ENCODE measurements around the gene CCT3. TPM values are rescaled to one million over a fixed set of nuclear protein-coding genes. Genes with fewer than 3 reads are reported as not detected.

Gene CCT3
- total RNA-seq, 6 donors from 2014 or later = 53.5 to 171 (median 112) TPM

GRCh38 chr1:156281281-156281680, 56.8 kb downstream of the CCT3 start:
- H3K4me1 ChIP-seq = peaks cover 23 to 42% (median 33%) of the 10 kb centered on the region in 4 donors
- no peak for DNase-seq
- H3K9me3 ChIP-seq = no peaks in the 10 kb centered on the region
- no peaks in the 10 kb centered on the region for H3K27me3 ChIP-seq
- TF ChIP-seq POLR2A (IDR thresholded peaks at IDR 0.05) = no peak
- TF ChIP-seq CTCF (IDR thresholded peaks at IDR 0.05) = no peak
- no peak for TF ChIP-seq EP300 (IDR thresholded peaks at IDR 0.05)
- TF ChIP-seq POLR2AphosphoS5 (IDR thresholded peaks at IDR 0.05) = no peak
- H3K36me3 ChIP-seq = peaks cover 5 to 30% (median 23%) of the 10 kb centered on the region in 4 donors
- WGBS, 2 donors = 26 to 27% methylated on average over 7 to 8 of the region's 8 CpGs
- peak in 1 of 2 donors; percentile 20 for ATAC-seq (ENCODE audit: low FRiP score in 2 of 2)
- H3K27ac ChIP-seq = peak overlapping the region in 1 of 4 donors; percentile 96
- H3K4me3 ChIP-seq = peak overlapping the region in 2 of 4 donors; percentile 89 to 93

- Histone ChIP-seq H3K27me3 (no peaks in the 10 kb centered on the region), H3K27ac (no peak overlapping the region), H3K4me3 (no peak overlapping the region), H3K36me3 (peaks cover 15 to 44% (median 36%) of the 10 kb centered on the region in 4 donors), H3K4me1 (peaks cover 23 to 40% (median 34%) of the 10 kb centered on the region in 4 donors), H3K9me3 (no peaks in the 10 kb centered on the region)
- WGBS, 2 donors = 93 to 95% methylated on average over 3 of the region's 3 CpGs
- no peak for DNase-seq
- ATAC-seq (ENCODE audit: low FRiP score in 2 of 2) = no peak
- no peak for TF ChIP-seq CTCF (IDR thresholded peaks at IDR 0.05)
- no peak for TF ChIP-seq POLR2AphosphoS5 (IDR thresholded peaks at IDR 0.05)
- TF ChIP-seq EP300 (IDR thresholded peaks at IDR 0.05) = no peak
- no peak for TF ChIP-seq POLR2A (IDR thresholded peaks at IDR 0.05)
Observed at GRCh38 chr1:156279837-156280236, 58.3 kb downstream of the CCT3 start.

- no peak overlapping the region for H3K4me3 ChIP-seq
- DNase-seq (peak in 1 of 2 donors; percentile 48), ATAC-seq (ENCODE audit: low FRiP score in 2 of 2) (peak in 1 of 2 donors; percentile 34)
- WGBS, 2 donors = 59 to 65% methylated on average over 6 of the region's 6 CpGs
- no peak for TF ChIP-seq POLR2AphosphoS5 (IDR thresholded peaks at IDR 0.05)
- no peak for TF ChIP-seq EP300 (IDR thresholded peaks at IDR 0.05)
- TF ChIP-seq POLR2A (IDR thresholded peaks at IDR 0.05) = no peak
- no peak for TF ChIP-seq CTCF (IDR thresholded peaks at IDR 0.05)
- peaks cover 13 to 24% (median 20%) of the 10 kb centered on the region in 4 donors for H3K4me1 ChIP-seq
- H3K9me3 ChIP-seq = no peaks in the 10 kb centered on the region
- H3K36me3 ChIP-seq = peaks cover 29 to 73% (median 60%) of the 10 kb centered on the region in 4 donors
- H3K27ac ChIP-seq = peak overlapping the region in 3 of 4 donors; percentile 4 to 47 (median 45)
- H3K27me3 ChIP-seq = no peaks in the 10 kb centered on the region
Observed at GRCh38 chr1:156276966-156277381, 61.1 kb downstream of the CCT3 start.

- no peak for DNase-seq
- H3K4me3 ChIP-seq = no peak overlapping the region
- no peak for TF ChIP-seq EP300 (IDR thresholded peaks at IDR 0.05)
- no peak for TF ChIP-seq CTCF (IDR thresholded peaks at IDR 0.05)
- no peak for TF ChIP-seq POLR2A (IDR thresholded peaks at IDR 0.05)
- H3K9me3 ChIP-seq = no peaks in the 10 kb centered on the region
- H3K36me3 ChIP-seq = peaks cover 29 to 77% (median 63%) of the 10 kb centered on the region in 4 donors
- no peaks in the 10 kb centered on the region for H3K27me3 ChIP-seq
- ATAC-seq (ENCODE audit: low FRiP score in 2 of 2) = no peak
- peak overlapping the region in 3 of 4 donors; percentile 4 to 47 (median 45) for H3K27ac ChIP-seq
- H3K4me1 ChIP-seq = peaks cover 9 to 20% (median 16%) of the 10 kb centered on the region in 4 donors
Observed at GRCh38 chr1:156276532-156276931, 61.6 kb downstream of the CCT3 start.

GRCh38 chr1:156270314-156270713, 67.8 kb downstream of the CCT3 start:
- no peak for ATAC-seq (ENCODE audit: low FRiP score in 2 of 2)
- no peak for DNase-seq
- WGBS, 2 donors = 94 to 100% methylated on average over 2 to 3 of the region's 3 CpGs
- no peak overlapping the region for H3K27ac ChIP-seq
- no peak for TF ChIP-seq POLR2AphosphoS5 (IDR thresholded peaks at IDR 0.05)
- no peak for TF ChIP-seq EP300 (IDR thresholded peaks at IDR 0.05)
- TF ChIP-seq POLR2A (IDR thresholded peaks at IDR 0.05) = no peak
- TF ChIP-seq CTCF (IDR thresholded peaks at IDR 0.05) = no peak
- no peaks in the 10 kb centered on the region for H3K4me1 ChIP-seq
- H3K9me3 ChIP-seq = no peaks in the 10 kb centered on the region
- H3K27me3 ChIP-seq = no peaks in the 10 kb centered on the region
- H3K4me3 ChIP-seq = no peak overlapping the region
- peaks cover 45 to 100% (median 84%) of the 10 kb centered on the region in 4 donors for H3K36me3 ChIP-seq

Data from upper lobe of left lung (tissue), 6 donors.